Right lobe of liver (tissue), 6 donors: ENCODE measurements around the gene PRMT7. TPM values are rescaled to one million over a fixed set of nuclear protein-coding genes. Genes with fewer than 3 reads are reported as not detected.

ENCODE experiments used
- ATAC-seq, 4 donors: fragments of 200-7000 bp; cut with Tn5 transposase; one replicate each; pipeline ENCODE4 v1.9.1; 2020; ENCODE audit warnings: mild to moderate bottlenecking in 4 of 4, moderate library complexity in 4 of 4
- DNase-seq, 3 donors: peaks; one replicate each; pipeline ENCODE4 v3.0.0-alpha.2; 2020
- H3K27ac ChIP-seq, 3 donors: fragments of 200-600 bp; one replicate each; pipeline ENCODE4 v1.8.0; 2022
- H3K27me3 ChIP-seq, 2 donors: fragments of 200-600 bp; one replicate each; pipeline ENCODE4 v1.8.0; 2022
- H3K36me3 ChIP-seq, 4 donors: fragments of 200-600 bp; sonication (generic) in 1 of 4; one replicate each; pipeline versions ENCODE4 v1.5.1 to v1.8.0; 2017 to 2022; ENCODE audit warnings: control low read depth in 1 of 4
- H3K4me1 ChIP-seq, 4 donors: fragments of 200-600 bp; sonication (generic) in 1 of 4; one replicate each; pipeline versions ENCODE4 v1.5.1 to v1.8.0; 2017 to 2022; ENCODE audit warnings: control low read depth in 1 of 4
- H3K4me3 ChIP-seq, 3 donors: fragments of 200-600 bp; one replicate each; pipeline ENCODE4 v1.8.0; 2022
- H3K9me3 ChIP-seq, 4 donors: fragments of 200-600 bp; sonication (generic) in 1 of 4; one replicate each; pipeline versions ENCODE4 v1.5.1 to v1.8.0; 2017 to 2022; ENCODE audit warnings: control low read depth in 1 of 4
- CTCF ChIP-seq, 4 donors: fragments of 200-600 bp in 3 of 4; fragments of 450-650 bp in 1 of 4; IDR thresholded peaks; one replicate each; pipeline versions ENCODE4 v1.5.1 to v1.8.0; 2016 to 2022; ENCODE audit warnings: antibody characterized with exemption in 4 of 4, mild to moderate bottlenecking in 2 of 4
- POLR2A ChIP-seq: fragments of 450-650 bp; IDR thresholded peaks from one replicate; pipeline ENCODE4 v1.6.1; 2017; ENCODE audit warnings: antibody characterized with exemption, mild to moderate bottlenecking
- WGBS: methylation state at CpG from one replicate; pipeline ENCODE4 v1.1.6; 2018; ENCODE audit warnings: low coverage, low lambda C conversion rate; ENCODE audit not compliant: insufficient coverage; ENCODE audit errors: missing lambda C conversion rate; 5-methylcytosine and 5-hydroxymethylcytosine counted together
- intact Hi-C, 2 donors: fragments of 100-400 bp; cut with DNase I; formaldehyde crosslinking; loops; one replicate each; pipeline versions ENCODE4 v1.11.2 to v1.14.1; 2022
- total RNA-seq, 6 experiments: library from RNA; depleted of rRNA in 2 of 6; stranded (reverse); fragments of >200 nt in 2 of 6; fragmentation: NEBNext Ultra II Directional in 3 of 6; extraction: Animal tissue kit (Norgen Biotek cat#: 25700) in 3 of 6; gene quantifications; one replicate each; pipeline versions ENCODE4 v1.1.0 to v1.2.4, GENCODE V29; 2016 to 2023
- donor health status: DM: no; HTN: yes; CAD: no.
- donor health status: DM: no; HTN: no; CAD: no.
- donor health status: DM: no; HTN: no; CAD: no.
- donor health status: DM: no; HTN: yes; CAD: no.
- donor health status: DM: no; HTN: yes; CAD: no.

The PRMT7 gene
- total RNA-seq, 6 experiments from 2014 or later: 13.1 to 28.3 (median 21.1) TPM

DNA sequence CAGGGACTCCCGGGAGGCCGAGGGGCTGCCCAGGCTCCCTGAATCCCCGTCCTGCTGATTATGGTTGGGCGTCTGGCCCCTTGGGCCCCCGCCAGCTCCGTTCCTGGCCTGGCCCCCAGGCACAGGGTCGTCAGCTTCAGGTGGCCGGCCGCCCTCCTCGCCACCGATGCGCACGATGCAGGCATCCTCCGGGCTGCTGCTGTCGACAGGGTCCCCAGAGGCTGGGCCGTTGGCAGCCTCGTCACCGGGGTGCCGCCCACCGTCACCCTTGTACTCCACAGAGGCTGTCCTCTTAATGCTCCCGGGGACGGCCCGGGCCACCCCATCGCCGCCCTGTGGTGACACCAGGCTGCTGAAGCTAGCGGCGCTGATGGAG lies 60.4 kb downstream of the PRMT7 start:
- Histone ChIP-seq H3K36me3 (no peaks in the 10 kb centered on the region), H3K4me3 (no peak overlapping the region), H3K9me3 (no peaks in the 10 kb centered on the region), H3K4me1 (peaks cover 0 to 13% (median 0%) of the 10 kb centered on the region in 4 donors), H3K27me3 (no peaks in the 10 kb centered on the region), H3K27ac (no peak overlapping the region)
- ATAC-seq (no peak), DNase-seq (peak in 1 of 3 donors; percentile 14)
- TF ChIP-seq POLR2A: no peak
- no peak for TF ChIP-seq CTCF (IDR thresholded peaks at IDR 0.05)
- intact Hi-C loops: no loop called here
- 100% methylated on average over 2 of the region's 27 CpGs for WGBS

DNA sequence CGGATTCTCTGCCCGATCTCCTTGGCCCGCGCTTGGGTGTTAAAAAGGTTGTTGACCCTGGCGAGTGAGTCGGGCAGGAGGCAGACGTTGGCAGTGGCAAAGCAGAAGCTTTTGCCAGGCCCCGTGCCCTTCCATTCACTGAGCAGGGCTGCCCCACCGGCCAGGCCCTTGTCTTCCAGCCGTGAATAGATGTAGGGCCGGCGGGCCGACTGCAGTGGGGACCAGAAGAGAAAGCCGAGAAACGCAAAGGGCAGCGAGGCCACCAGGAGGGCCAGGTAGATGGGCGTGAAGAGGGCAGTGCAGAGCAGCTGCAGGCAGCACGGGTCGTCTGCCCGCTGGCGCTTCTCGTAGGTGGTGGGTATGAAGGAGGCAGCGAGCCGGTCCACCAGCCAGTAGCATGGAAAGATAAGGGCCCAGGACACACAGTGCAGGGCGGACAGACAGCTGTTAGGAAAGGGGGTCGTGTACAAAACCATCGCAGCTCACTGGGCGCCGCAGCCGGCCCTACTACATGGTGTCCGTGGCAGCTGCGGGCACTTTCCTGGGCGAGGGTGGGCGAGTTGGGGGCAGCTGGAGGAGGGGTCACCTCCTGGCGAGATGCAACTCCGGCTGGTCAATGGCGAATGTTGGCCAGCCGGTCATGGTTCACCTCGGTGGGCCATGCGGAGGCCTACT lies 61.0 kb downstream of the PRMT7 start:
- WGBS: 92% methylated on average over 13 of the region's 40 CpGs
- intact Hi-C loops: no loop called here
- no peaks in the 10 kb centered on the region for H3K36me3 ChIP-seq
- no peak for TF ChIP-seq POLR2A
- no peak for TF ChIP-seq CTCF (IDR thresholded peaks at IDR 0.05)
- H3K4me3 ChIP-seq: no peak overlapping the region
- peaks cover 0 to 11% (median 0%) of the 10 kb centered on the region in 4 donors for H3K4me1 ChIP-seq
- DNase-seq (peak in 1 of 3 donors; percentile 11), ATAC-seq (no peak)
- no peaks in the 10 kb centered on the region for H3K27me3 ChIP-seq
- no peaks in the 10 kb centered on the region for H3K9me3 ChIP-seq
- no peak overlapping the region for H3K27ac ChIP-seq

DNA sequence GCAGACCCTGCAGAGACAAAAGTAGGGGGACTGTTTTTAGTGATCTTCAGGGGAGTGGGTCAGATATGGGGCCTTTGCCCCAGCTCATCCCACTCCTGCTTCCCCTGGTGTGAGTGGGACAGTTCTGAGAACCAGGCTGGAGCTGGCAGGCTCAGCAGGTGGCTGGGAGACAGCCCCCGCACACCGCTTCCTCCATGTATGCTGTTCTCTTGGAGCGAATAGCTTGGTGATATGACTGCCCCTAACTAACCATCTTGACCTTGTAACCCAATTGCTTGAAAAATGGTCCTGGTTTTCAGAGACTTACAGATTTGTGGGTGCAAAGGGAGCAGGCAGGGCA lies 61.5 kb downstream of the PRMT7 start:
- H3K4me3 ChIP-seq: no peak overlapping the region
- no peak overlapping the region for H3K27ac ChIP-seq
- intact Hi-C loops: no loop called here
- peaks cover 0 to 6% (median 0%) of the 10 kb centered on the region in 4 donors for H3K4me1 ChIP-seq
- no peaks in the 10 kb centered on the region for H3K9me3 ChIP-seq
- ATAC-seq: no peak
- H3K27me3 ChIP-seq: no peaks in the 10 kb centered on the region
- WGBS: no CpG with 5 or more reads among the region's 3 CpGs
- TF ChIP-seq POLR2A (no peak), CTCF (IDR thresholded peaks at IDR 0.05) (no peak)
- DNase-seq: no peak
- no peaks in the 10 kb centered on the region for H3K36me3 ChIP-seq

DNA sequence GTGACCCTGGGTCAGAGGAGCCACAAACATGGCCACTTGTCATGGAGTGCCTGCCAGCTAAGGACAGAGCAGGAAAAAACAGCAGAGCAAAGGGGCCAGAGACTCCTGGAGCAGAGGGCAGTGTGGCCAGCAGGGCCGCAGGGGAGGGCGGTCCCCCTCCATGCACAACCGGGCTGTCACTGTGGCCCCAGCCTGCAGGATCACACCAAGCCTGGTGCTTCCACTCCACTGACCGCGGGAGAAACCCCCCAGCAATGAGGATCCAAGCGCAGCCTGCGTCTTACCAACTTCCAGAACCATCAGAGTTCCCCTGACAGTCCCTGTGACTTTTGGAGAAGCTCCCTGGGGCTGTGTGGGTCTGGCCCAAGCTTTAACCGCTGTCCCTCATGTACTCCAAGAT lies 62.0 kb downstream of the PRMT7 start:
- TF ChIP-seq CTCF (IDR thresholded peaks at IDR 0.05) (no peak), POLR2A (no peak)
- no peak overlapping the region for H3K4me3 ChIP-seq
- WGBS: no CpG with 5 or more reads among the region's 8 CpGs
- H3K27ac ChIP-seq: no peak overlapping the region
- no peaks in the 10 kb centered on the region for H3K27me3 ChIP-seq
- ATAC-seq: no peak
- no peak for DNase-seq
- H3K4me1 ChIP-seq: peaks cover 0 to 2% (median 0%) of the 10 kb centered on the region in 4 donors
- H3K9me3 ChIP-seq: no peaks in the 10 kb centered on the region
- no peaks in the 10 kb centered on the region for H3K36me3 ChIP-seq
- intact Hi-C loops: no loop called here
